RWPE1 (cell line): ENCODE results near the gene NOD2.

ENCODE experiments used
- CTCF ChIA-PET: fragments of 350-600 bp; sonication (Branson Sonifier 250); formaldehyde crosslinking; extraction: SDS; loops from one replicate; lab custom pipeline; 2021; lab: Yijun Ruan, JAX
- POLR2A ChIA-PET: fragments of 400-600 bp; formaldehyde crosslinking; extraction: SDS; loops from one replicate; lab custom pipeline; 2020; ENCODE audit warnings: antibody characterized with exemption; ENCODE audit not compliant: low non-redundant PET; lab: Yijun Ruan, JAX
- DNase-seq: peaks from one replicate; pipeline ENCODE4 v3.0.0; 2012; ENCODE audit warnings: low spot score
- H3K27ac ChIP-seq: fragments of 450-650 bp; 2 replicates; pipeline ENCODE4 v1.5.1; 2017
- CTCF ChIP-seq: fragments of 450-650 bp; conservative IDR thresholded peaks from 2 replicates; pipeline ENCODE4 v1.5.1; 2017; ENCODE audit warnings: low read depth, mild to moderate bottlenecking

NOD2 gene

DNA sequence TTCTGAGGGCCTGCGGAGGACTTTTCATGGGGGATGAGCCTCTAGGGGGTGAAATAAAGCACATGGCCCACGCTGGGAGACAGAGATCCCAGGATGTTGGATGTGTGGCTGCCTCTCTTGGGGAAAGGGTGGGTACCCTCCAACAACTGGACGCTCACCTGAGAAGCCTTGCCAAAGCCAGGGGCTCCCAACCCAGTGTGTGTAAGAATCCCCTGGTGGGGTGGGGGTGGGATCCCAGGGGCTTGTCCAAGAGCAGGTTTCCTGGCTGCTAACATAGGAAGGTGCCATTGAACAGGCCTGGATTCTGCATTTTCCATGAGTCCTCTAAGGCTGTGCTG is 12.9 kb upstream of the NOD2 start:
- CTCF ChIA-PET = no interaction called here
- no peak for TF ChIP-seq CTCF
- POLR2A ChIA-PET = no interaction called here
- no peak overlapping the region for H3K27ac ChIP-seq
- no peak for DNase-seq

- DNase-seq = no peak
- ChIA-PET CTCF (no interaction called here), POLR2A (no interaction called here)
- no peak for TF ChIP-seq CTCF
- no peak within 1 kb of the TSS for H3K27ac ChIP-seq
Observed at GRCh38 chr16:50681021-50681885, 12.2 kb upstream of the NOD2 start, which contains the start of gene SNX20. TSS of gene SNX20 (minus strand) at chr16:50681312. CDS start at chr16:50677526, 3,786 bp downstream.

- DNase-seq = no peak
- ChIA-PET POLR2A (no interaction called here), CTCF (no interaction called here)
- no peak overlapping the region for H3K27ac ChIP-seq
- no peak for TF ChIP-seq CTCF
Observed at GRCh38 chr16:50683689-50684374, 9.6 kb upstream of the NOD2 start.

DNA sequence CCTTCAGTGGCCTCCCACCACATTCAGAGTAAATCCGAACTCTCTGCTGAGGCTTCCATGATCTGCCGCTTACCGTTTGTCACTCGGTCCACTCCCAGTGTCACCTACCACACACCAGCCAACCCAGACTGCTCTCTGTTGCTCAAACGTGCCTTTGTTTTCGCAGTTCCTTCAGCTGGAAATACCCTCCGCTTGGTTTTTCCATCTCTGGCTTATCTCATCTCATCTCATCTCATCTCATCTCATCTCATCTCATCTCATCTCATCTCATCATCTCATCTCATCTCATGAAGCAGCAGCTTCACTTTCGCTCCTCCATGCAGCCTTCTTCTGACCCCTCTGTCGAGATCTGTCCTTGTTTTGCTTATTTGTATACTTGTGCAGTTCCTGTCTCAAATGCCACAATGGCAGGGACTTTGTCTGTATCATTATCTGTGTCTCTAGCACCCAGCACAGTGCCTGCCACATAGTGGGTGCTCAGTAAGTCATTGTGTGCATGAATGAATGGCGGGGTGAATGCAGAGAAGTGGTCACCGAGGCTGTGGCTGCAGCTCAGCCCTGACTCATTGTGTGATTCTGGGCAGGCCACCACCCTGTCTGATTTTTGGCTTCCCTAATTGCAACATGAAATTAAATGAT is 8.5 kb upstream of the NOD2 start:
- ChIA-PET CTCF (no interaction called here), POLR2A (no interaction called here)
- no peak overlapping the region for H3K27ac ChIP-seq
- DNase-seq = no peak
- TF ChIP-seq CTCF = no peak

DNA sequence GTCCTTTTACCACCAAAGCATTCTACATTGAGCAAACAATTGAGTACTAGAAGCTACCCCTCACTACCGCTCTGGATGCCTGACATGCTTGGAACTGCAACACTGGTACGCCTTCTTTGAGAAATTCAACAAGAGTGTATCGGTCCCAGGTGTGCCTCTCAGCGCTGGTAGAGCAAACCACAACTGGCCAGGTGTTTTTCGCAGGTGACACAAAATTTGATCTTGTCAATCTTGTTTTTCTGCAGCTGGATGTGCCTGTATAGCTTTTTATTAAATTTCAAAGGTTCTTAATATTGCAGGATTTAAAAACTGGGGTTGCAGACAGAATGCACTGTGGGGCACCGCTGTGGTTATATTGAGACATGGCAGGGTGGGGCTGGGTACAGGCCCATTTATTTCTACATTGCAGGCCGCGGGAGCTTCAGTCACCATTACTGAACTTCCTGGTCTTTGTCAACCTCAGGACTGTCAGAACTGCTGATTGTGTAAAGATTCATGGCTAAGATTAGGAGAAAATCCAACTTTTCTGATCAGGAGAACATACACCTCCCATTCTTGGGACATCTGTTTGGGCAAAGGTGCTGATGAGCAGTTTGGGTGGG is 7.8 kb upstream of the NOD2 start:
- CTCF ChIA-PET = interaction anchor here (0.7 kb wide), 1 partner anchor 163 kb away, joined by 4 read pairs; no protein-coding TSS in a partner anchor

More for the DNA sequence above, 7.8 kb upstream of the NOD2 start:
- TF ChIP-seq CTCF = no peak
- POLR2A ChIA-PET = no interaction called here
- DNase-seq = no peak
- H3K27ac ChIP-seq = no peak overlapping the region; the same call in 1 of the 2 replicates
